T-cell (primary cell): ENCODE data around the gene BCAS4. TPM values are rescaled to one million over a fixed set of nuclear protein-coding genes. Genes with fewer than 3 reads are reported as not detected.

ENCODE experiments used
- ATAC-seq, 4 experiments: fragments of 200-7000 bp in 3 of 4; fragments of 150-1000 bp in 1 of 4; cut with Tn5 transposase; replicated peaks in 1 of 4; 1 replicate in 3 of 4; 2 replicates in 1 of 4; pipeline ENCODE4 v1.10.0; 2021; ENCODE audit warnings: moderate library complexity in 3 of 4, mild to moderate bottlenecking in 2 of 4, moderate number of reproducible peaks in 1 of 4
- CTCF ChIA-PET, 2 donors: fragments of 300-600 bp; sonication (Branson Sonifier 250); formaldehyde crosslinking; loops; one replicate each; lab custom pipeline; 2022; ENCODE audit warnings: antibody characterized with exemption in 2 of 2; lab: Charles Lee
- POLR2A ChIA-PET, 2 donors: fragments of 300-600 bp; sonication (Branson Sonifier 250); formaldehyde crosslinking; loops; one replicate each; lab custom pipeline; 2022; ENCODE audit warnings: antibody characterized with exemption in 2 of 2; lab: Charles Lee
- DNase-seq, 35 experiments: peaks; one replicate each; pipeline versions ENCODE4 v3.0.0 to v3.0.0-alpha.2; 2013 to 2023
- H3K27ac ChIP-seq: one replicate; pipeline ENCODE4 v1.5.1; 2013; ENCODE audit warnings: low read length
- H3K27me3 ChIP-seq, 2 experiments: replicated peaks in 1 of 2; 1 replicate in 1 of 2; 2 replicates in 1 of 2; pipeline versions ENCODE4 v1.6.1 to v1.7.0; 2013; ENCODE audit warnings: low read length in 1 of 2, mixed read lengths in 1 of 2; ENCODE audit not compliant: control insufficient read depth in 2 of 2, insufficient read depth in 2 of 2; ENCODE audit errors: extremely low read depth in 1 of 2
- H3K36me3 ChIP-seq, 2 donors: 1 replicate in 1 of 2; 2 replicates in 1 of 2; pipeline versions ENCODE4 v1.6.1 to v1.7.0; 2013; ENCODE audit warnings: low read length in 1 of 2; ENCODE audit not compliant: control insufficient read depth in 2 of 2, insufficient read depth in 1 of 2; ENCODE audit errors: extremely low read depth in 1 of 2
- H3K4me1 ChIP-seq, 2 experiments: 1 replicate in 1 of 2; 2 replicates in 1 of 2; pipeline versions ENCODE4 v1.6.1 to v1.7.0; 2013; ENCODE audit warnings: low read length in 2 of 2, mixed read lengths in 1 of 2; ENCODE audit not compliant: insufficient read depth in 2 of 2, control insufficient read depth in 1 of 2; ENCODE audit errors: extremely low read depth in 1 of 2
- H3K4me3 ChIP-seq, 2 donors: 1 replicate in 1 of 2; 2 replicates in 1 of 2; pipeline versions ENCODE4 v1.5.1 to v1.7.0; 2013; ENCODE audit warnings: mild to moderate bottlenecking in 2 of 2, low read length in 1 of 2, moderate library complexity in 1 of 2; ENCODE audit not compliant: control insufficient read depth in 1 of 2; ENCODE audit errors: extremely low read depth in 1 of 2
- H3K9me3 ChIP-seq: 2 replicates; pipeline ENCODE4 v1.7.0; 2013
- H3K27ac Mint-ChIP-seq, 2 donors: one replicate each; pipeline ENCODE4 v1.8.0; 2020 to 2021; ENCODE audit warnings: mild to moderate bottlenecking in 2 of 2, mixed read lengths in 2 of 2
- H3K27me3 Mint-ChIP-seq, 2 donors: one replicate each; pipeline ENCODE4 v1.8.0; 2021 to 2022; ENCODE audit warnings: mixed read lengths in 2 of 2
- H3K36me3 Mint-ChIP-seq: one replicate; pipeline ENCODE4 v1.8.0; 2021; ENCODE audit warnings: mixed read lengths
- H3K4me1 Mint-ChIP-seq, 3 donors: one replicate each; pipeline ENCODE4 v1.8.0; 2020 to 2022; ENCODE audit warnings: mixed read lengths in 3 of 3, mild to moderate bottlenecking in 1 of 3
- H3K4me3 Mint-ChIP-seq, 3 donors: one replicate each; pipeline ENCODE4 v1.8.0; 2020 to 2022; ENCODE audit warnings: mild to moderate bottlenecking in 3 of 3, mixed read lengths in 3 of 3, moderate library complexity in 3 of 3
- H3K9me3 Mint-ChIP-seq, 3 donors: one replicate each; pipeline ENCODE4 v1.8.0; 2020 to 2022; ENCODE audit warnings: mixed read lengths in 3 of 3
- WGBS: methylation state at CpG from one replicate; pipeline ENCODE4 v1.1.5; 2013; ENCODE audit warnings: missing lambda C conversion rate; ENCODE audit not compliant: insufficient coverage; 5-methylcytosine and 5-hydroxymethylcytosine counted together
- total RNA-seq, 35 experiments: library from RNA in 6 of 35; stranded (reverse) in 6 of 35; fragments of 120-200 nt in 1 of 35; gene quantifications; one replicate each; pipeline versions ENCODE4 v1.2.1 to v1.2.4 and lab custom pipeline; 2013 to 2026

Gene BCAS4
- total RNA-seq, 5 donors from 2014 or later (not counting 1 experiment from before 2014, with no cell fraction given), result 26.3 to 49.8 (median 31.3) TPM

- H3K9me3 Mint-ChIP-seq, result no peaks in the 10 kb centered on the region
- Histone ChIP-seq H3K4me3 (no peak overlapping the region), H3K27me3 (peaks cover 0 to 5% of the 10 kb centered on the region in 2 experiments), H3K4me1 (peaks cover 0 to 10% of the 10 kb centered on the region in 2 experiments), H3K27ac (no peak overlapping the region), H3K9me3 (no peaks in the 10 kb centered on the region), H3K36me3 (no peaks in the 10 kb centered on the region)
- H3K27ac Mint-ChIP-seq, result no peak overlapping the region
- no peak overlapping the region for H3K4me3 Mint-ChIP-seq
- ATAC-seq (no peak), DNase-seq (no peak)
- POLR2A ChIA-PET, result no interaction called here
- no peaks in the 10 kb centered on the region for H3K27me3 Mint-ChIP-seq
- H3K36me3 Mint-ChIP-seq, result no peaks in the 10 kb centered on the region
- 88% methylated on average over 8 of the region's 9 CpGs for WGBS
- CTCF ChIA-PET, result no interaction called here
- H3K4me1 Mint-ChIP-seq, result peaks cover 2 to 7% (median 4%) of the 10 kb centered on the region in 3 donors
These were observed 8.2 kb upstream of the BCAS4 start for GRCh38 chr20:50786703-50787102.

GRCh38 chr20:50787181-50787580 lies 7.7 kb upstream of the BCAS4 start:
- no peak for ATAC-seq
- 100% methylated on average over 1 of the region's 2 CpGs for WGBS
- H3K4me3 Mint-ChIP-seq, result no peak overlapping the region
- Histone ChIP-seq H3K36me3 (no peaks in the 10 kb centered on the region), H3K4me1 (peaks cover 0 to 10% of the 10 kb centered on the region in 2 experiments), H3K27me3 (peaks cover 0 to 5% of the 10 kb centered on the region in 2 experiments), H3K4me3 (no peak overlapping the region), H3K27ac (no peak overlapping the region), H3K9me3 (no peaks in the 10 kb centered on the region)
- H3K36me3 Mint-ChIP-seq, result no peaks in the 10 kb centered on the region
- DNase-seq, result no peak
- no peaks in the 10 kb centered on the region for H3K27me3 Mint-ChIP-seq
- POLR2A ChIA-PET, result no interaction called here
- no peaks in the 10 kb centered on the region for H3K9me3 Mint-ChIP-seq
- peaks cover 2 to 7% (median 4%) of the 10 kb centered on the region in 3 donors for H3K4me1 Mint-ChIP-seq
- CTCF ChIA-PET, result no interaction called here
- H3K27ac Mint-ChIP-seq, result no peak overlapping the region

- H3K4me1 Mint-ChIP-seq, result peaks cover 2 to 7% (median 4%) of the 10 kb centered on the region in 3 donors
- Histone ChIP-seq H3K9me3 (no peaks in the 10 kb centered on the region), H3K27ac (no peak overlapping the region), H3K27me3 (peaks cover 0 to 5% of the 10 kb centered on the region in 2 experiments), H3K36me3 (no peaks in the 10 kb centered on the region), H3K4me3 (no peak overlapping the region), H3K4me1 (peaks cover 0 to 10% of the 10 kb centered on the region in 2 experiments)
- no peak for ATAC-seq
- no peak for DNase-seq
- ChIA-PET CTCF (interaction anchor here (0.5 to 1.2 kb wide), 5 partner anchors 8 to 237 kb away, joined by 3 read pairs; no protein-coding TSS in a partner anchor), POLR2A (no interaction called here)
- H3K4me3 Mint-ChIP-seq, result no peak overlapping the region
- H3K27ac Mint-ChIP-seq, result no peak overlapping the region
- H3K9me3 Mint-ChIP-seq, result no peaks in the 10 kb centered on the region
- H3K36me3 Mint-ChIP-seq, result no peaks in the 10 kb centered on the region
- WGBS, result 84% methylated on average over 8 of the region's 18 CpGs
- no peaks in the 10 kb centered on the region for H3K27me3 Mint-ChIP-seq
These were observed 6.5 kb upstream of the BCAS4 start for GRCh38 chr20:50788045-50788991.

- H3K9me3 Mint-ChIP-seq, result no peaks in the 10 kb centered on the region
- H3K36me3 Mint-ChIP-seq, result no peaks in the 10 kb centered on the region
- Histone ChIP-seq H3K27ac (peak overlapping the region; percentile 93), H3K36me3 (no peaks in the 10 kb centered on the region), H3K27me3 (peaks cover 0 to 2% of the 10 kb centered on the region in 2 experiments), H3K4me3 (no peak overlapping the region), H3K4me1 (peaks cover 0 to 19% of the 10 kb centered on the region in 2 experiments), H3K9me3 (no peaks in the 10 kb centered on the region)
- ChIA-PET POLR2A (interaction anchor here in 1 of 2 donors (0.9 to 1.5 kb wide), 2 partner anchors 28 to 168 kb away, joined by 4 to 7 read pairs; no protein-coding TSS in a partner anchor), CTCF (interaction anchor here (0.6 to 2.1 kb wide), 11 partner anchors 37 to 517 kb away, joined by 3 to 12 read pairs (median 5); partner anchors contain the start of genes ADNP (in 2 of the 2), DPM1 (in 1 of the 2) and MOCS3 (in 1 of the 2))
- H3K4me3 Mint-ChIP-seq, result peak overlapping the region in 1 of 3 donors; percentile 30
- H3K27ac Mint-ChIP-seq, result peak overlapping the region; percentile 57 to 91
- H3K27me3 Mint-ChIP-seq, result no peaks in the 10 kb centered on the region
- 76% methylated on average over 4 of the region's 11 CpGs for WGBS
- H3K4me1 Mint-ChIP-seq, result peaks cover 4 to 11% (median 8%) of the 10 kb centered on the region in 3 donors
- ATAC-seq (no peak), DNase-seq (no peak)
These were observed 4.8 kb upstream of the BCAS4 start for GRCh38 chr20:50789968-50790650.

- peak; percentile 59 to 69 (median 62) for ATAC-seq
- DNase-seq, result peak; percentile 43 to 84 (median 67)
- ChIA-PET POLR2A (interaction anchor here in 1 of 2 donors (0.9 to 1.5 kb wide), 2 partner anchors 28 to 167 kb away, joined by 4 to 7 read pairs; no protein-coding TSS in a partner anchor), CTCF (interaction anchor here (0.6 to 2.1 kb wide), 14 partner anchors 37 to 675 kb away, joined by 3 to 12 read pairs (median 4); partner anchors contain the start of genes ADNP (in 2 of the 2), DPM1 (in 1 of the 2) and MOCS3 (in 1 of the 2))
- WGBS, result 16% methylated on average over 10 of the region's 23 CpGs
- peaks cover 2 to 21% of the 10 kb centered on the region in 2 experiments for H3K4me1 ChIP-seq
- peak overlapping the region; percentile 93 for H3K27ac ChIP-seq
- no peaks in the 10 kb centered on the region for H3K27me3 Mint-ChIP-seq
- peaks cover 0 to under 1% of the 10 kb centered on the region in 2 experiments for H3K27me3 ChIP-seq
- H3K9me3 Mint-ChIP-seq, result no peaks in the 10 kb centered on the region
- H3K36me3 Mint-ChIP-seq, result no peaks in the 10 kb centered on the region
- peaks cover 8 to 15% (median 11%) of the 10 kb centered on the region in 3 donors for H3K4me1 Mint-ChIP-seq
- peak overlapping the region in 1 of 2 donors; percentile 35 for H3K4me3 ChIP-seq
- peak overlapping the region; percentile 86 to 91 for H3K27ac Mint-ChIP-seq
- H3K4me3 Mint-ChIP-seq, result peak overlapping the region in 1 of 3 donors; percentile 30
- H3K36me3 ChIP-seq, result no peaks in the 10 kb centered on the region
- no peaks in the 10 kb centered on the region for H3K9me3 ChIP-seq
These were observed 4.1 kb upstream of the BCAS4 start for GRCh38 chr20:50790651-50791277.
